ENCODE results near the gene TMEM229B.
A peak's percentile ranks its signal among the peaks of the same experiment; 100 is the strongest.

Gene TMEM229B

DNA sequence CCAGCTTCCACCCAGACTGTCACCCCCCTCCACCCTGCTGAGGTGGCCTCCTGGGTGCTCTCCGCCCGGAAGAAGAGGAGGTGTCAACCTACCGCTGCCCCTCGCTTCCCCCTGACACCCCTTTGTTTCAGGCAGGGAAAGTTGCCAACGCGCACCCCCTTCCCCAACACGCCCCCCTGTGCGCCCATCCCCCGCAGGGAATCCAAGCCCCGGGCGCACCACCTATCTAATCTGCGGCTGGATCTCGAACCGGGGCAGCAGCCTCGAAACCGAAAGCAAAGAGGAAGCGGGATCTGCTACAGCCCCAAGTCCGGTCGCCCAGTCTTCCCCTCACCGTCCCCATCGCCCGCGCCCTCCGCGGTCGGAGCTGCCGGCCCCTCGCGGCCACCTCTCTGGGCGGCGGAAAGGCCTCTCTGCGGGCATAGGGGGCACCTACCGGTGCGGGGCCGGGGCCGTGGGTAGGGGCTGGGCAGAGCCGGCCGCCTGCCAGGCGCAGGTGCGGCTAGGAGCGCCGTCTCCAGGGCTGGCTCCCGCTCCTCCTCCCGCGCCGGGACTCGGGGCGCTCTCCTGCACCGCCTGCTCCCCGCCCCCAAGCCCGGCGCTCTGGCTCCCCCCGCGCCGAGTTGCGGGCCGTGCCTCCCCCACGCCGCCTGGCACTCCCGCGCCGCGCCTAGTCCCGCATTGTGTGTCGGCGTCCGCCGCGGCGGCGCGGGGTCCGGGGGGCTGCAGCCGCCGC is 26.3 kb upstream of the TMEM229B start:
- peak; percentile 7 for DNase-seq

DNA sequence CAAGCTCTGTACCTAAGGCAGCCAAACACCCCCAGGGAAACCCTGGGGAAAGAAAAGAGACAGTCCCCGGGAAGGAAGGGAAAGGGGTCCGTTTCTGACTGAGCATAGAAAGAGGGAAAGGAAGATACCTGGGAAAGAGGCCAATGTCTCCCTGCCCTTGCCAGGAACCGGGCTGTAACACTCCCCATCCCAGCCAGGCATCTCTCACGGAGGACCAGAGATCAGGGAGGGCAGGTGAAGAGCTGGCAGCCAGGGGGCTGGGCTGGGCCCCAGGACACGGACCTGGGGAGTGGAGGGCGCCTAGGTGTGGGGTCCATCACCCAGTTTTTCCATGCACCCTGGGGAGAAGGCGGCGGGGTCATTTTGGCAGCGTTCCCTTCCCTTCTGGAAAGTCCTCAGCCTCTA is 25.7 kb upstream of the TMEM229B start:
- no peak for DNase-seq

GRCh38 chr14:67513631-67514108 is 25.1 kb upstream of the TMEM229B start:
- DNase-seq = no peak

- DNase-seq = no peak
Observed at GRCh38 chr14:67512463-67513310, 24.2 kb upstream of the TMEM229B start.

GRCh38 chr14:67510836-67511235 is 22.3 kb upstream of the TMEM229B start:
- DNase-seq = no peak

GRCh38 chr14:67510121-67510520 is 21.6 kb upstream of the TMEM229B start:
- DNase-seq = no peak

DNA sequence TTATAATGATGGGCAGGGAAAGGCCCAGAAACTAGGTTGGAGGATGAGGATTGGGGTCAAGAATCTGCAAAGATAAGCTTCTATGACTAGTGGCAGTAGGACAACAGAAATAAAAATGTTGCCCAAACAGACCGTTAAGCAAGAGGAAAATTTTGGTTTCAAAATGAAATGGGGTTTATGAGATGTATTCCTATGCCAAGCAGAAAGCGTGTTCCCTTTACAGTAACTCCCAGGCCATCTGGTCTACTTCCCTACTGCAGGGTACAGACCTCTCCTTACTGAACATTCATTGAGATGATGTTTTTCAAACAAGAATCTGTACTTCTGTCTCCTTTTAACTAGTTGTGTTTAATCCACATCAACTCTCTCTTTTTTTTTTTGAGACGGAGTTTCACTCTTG is 20.4 kb upstream of the TMEM229B start:
- no peak for DNase-seq

DNA sequence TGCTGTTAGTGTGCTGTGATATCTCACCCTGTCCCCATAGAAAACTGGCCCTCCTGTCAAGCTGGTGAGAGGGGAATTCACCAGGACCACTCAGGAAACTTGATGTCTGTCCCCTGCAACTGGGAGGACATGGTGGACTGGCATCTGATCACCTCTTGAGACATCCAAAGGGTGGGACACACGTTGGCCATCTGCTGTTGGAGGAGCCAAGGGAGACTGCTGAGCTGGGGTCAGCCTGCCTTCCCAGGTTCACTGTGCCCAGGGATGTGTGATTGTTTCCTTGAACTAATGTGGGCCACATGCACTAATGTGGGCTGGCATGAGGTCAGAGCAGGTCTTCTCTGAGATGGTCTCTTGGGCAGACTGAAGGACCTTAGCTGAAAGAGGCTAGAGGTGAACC is 16.7 kb upstream of the TMEM229B start:
- no peak for DNase-seq

- DNase-seq = no peak
Observed at GRCh38 chr14:67503331-67503730, 14.8 kb upstream of the TMEM229B start.

- no peak for DNase-seq
Observed at GRCh38 chr14:67502867-67503266, 14.3 kb upstream of the TMEM229B start.

GRCh38 chr14:67501670-67502069 is 13.1 kb upstream of the TMEM229B start:
- DNase-seq = no peak

DNA sequence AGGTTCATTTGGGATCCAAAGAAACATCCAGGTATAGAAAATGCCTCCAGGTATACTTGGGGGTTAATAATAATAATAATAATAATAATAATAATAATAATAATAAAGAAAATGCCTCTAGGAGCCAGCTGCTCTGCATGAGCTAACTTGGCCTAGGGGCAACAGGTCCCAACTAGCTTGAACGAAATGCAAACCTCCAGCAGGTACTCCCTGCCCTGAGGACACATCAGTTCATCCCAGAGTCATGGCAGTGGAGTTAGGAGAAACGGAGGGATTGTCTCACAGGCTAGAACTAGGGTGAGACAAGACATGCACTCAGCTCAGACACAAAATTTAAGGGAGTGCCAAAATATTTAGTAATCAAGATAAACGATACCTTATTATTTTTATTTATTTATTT is 12.5 kb upstream of the TMEM229B start:
- no peak for DNase-seq

DNA sequence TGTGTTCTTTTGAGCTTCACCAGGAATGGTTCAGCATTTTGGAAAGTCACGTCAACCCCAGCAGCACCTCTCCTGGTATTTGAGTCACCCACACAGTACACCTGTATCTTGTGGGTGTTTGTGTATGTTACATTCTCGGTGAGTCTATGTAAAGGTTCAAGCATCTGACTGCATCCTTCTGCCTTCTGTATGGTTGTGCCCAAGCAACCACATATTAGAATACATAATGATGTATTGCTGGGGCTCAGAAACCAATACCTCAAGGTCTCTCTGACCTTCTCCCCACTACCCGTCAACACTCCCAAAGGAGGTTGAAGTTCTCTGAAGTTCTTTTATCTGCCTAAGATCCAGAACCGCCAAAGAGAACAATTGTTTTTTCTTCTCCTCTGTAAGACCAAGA is 9.2 kb upstream of the TMEM229B start:
- no peak for DNase-seq

DNA sequence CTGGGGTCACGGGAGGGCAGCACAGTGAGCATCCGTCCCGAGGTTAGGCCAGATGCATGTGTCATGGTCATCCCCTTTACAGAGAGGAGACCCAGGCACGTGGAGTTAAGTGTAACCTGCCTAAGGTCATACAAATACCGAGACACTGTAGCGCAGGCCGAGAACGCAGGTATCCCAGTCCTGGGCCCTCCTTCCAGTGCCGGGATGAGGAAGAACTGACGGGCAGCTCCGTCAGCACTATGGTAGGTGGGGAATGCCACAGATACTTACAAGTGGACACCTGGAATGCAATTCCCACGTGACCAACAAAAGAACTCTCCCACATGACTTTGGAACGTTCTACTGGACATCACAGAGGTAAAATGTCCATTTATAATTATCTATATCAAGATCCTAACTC is 8.7 kb upstream of the TMEM229B start:
- DNase-seq = no peak

GRCh38 chr14:67495827-67496226 is 7.3 kb upstream of the TMEM229B start:
- DNase-seq = no peak

DNA sequence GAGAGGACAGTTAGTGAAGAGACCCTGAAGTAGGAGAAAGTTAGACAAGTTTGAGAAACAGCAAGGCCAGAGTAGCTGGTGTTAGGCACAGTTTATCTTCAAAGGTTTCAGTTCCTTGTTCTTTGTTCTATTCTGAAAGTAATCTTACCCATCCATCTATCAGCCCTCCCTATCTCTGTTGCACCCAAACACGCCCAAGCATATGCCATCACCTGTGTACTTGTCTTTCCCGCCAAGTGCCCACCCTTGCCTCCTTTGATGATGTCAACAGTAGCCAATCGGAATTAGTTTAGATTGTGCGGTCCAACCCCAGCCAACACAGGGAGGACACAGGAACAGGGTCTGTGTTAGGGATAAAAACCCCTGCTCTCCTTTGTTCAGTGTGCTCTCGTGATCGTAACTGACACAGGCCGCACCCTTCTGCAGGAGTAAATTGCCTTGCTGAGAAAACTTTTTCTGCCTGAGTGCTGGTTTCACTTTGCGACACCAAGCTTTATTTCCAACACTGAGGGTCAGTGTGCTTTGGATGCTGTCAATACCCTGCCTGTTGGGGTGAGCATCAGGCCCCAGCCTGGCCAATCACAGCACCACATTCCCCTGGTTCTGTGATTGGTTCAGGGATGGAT is 4.7 kb upstream of the TMEM229B start:
- DNase-seq = no peak

DNA sequence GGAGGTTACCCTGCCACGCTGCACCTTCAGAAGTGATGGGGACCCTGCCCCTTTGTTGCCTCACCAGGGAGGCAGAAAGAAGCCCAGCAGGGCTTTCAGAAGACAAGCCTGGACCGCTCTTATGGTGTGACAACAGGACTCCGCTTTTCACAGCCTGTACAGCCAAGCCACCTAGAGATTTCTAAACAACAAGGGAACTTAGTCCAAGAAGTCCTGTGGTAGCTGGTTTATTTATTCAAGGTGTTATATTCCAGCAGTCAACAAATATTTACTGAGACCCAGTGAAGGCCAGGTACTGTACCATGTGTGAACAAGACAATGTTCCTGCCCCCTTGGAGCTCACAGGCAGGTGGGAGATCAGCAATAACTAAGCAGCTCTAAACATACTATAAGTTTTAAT is 4.0 kb upstream of the TMEM229B start:
- DNase-seq = no peak

DNA sequence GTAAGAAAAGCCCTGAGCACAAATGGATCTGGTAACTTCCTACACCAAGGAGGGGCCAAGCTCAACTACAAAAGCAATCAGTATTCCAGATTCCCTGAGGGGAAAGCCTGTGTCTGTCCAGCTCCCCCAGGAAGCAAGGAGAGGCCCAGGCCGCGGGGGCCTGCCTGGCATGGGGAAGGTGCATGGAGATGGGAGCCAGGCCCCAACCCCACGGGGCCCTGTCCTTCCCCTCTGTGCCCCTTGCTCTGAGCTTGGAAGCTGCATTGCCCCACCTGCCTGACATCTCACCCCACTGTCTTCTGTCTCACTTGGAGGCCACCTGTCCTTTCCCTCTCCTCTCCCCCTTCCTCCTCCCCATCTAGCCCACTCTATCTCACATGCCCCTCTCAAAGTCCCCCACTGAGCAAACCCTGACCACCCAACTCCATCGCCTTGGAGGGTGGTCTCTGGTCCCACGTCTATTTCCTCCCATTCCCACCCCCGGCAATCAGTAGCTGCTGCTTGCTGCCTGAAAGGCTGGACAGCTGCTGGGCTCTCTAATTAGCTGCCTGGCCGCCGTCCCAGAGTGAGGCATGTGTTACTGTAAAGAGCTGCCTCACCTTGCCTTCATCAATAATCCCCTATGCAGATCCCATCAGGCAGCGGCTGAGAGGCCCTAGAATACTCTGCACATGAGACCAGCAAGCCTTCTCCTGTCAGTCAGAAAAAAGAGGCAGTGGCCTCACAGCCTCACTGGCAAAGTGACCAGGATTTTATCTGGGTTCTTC is 3.4 kb upstream of the TMEM229B start:
- DNase-seq = peak; percentile 32

DNA sequence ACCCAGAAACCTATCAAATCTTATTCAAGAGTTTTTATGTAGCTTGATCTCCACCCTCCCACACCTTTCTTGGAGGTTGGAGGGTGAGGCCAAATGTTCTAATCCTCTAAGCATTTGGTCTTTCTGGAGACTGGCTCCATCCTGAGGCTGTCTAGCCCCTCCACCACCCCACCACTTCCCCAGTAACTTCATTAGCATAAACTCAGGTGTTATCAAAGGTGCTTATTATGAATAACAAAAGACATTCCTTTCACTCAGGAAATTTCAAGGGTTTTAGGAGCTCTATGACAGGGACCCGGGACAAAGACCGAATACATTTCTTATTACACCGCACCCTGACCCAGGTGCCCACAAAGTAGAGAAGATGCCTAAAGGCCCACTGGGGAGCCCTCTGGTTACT is 2.8 kb upstream of the TMEM229B start:
- DNase-seq = no peak

GRCh38 chr14:67490196-67490595 is 1.7 kb upstream of the TMEM229B start:
- no peak for DNase-seq

- no peak for DNase-seq
Observed at GRCh38 chr14:67487332-67487731, 1.2 kb downstream of the TMEM229B start.

DNA sequence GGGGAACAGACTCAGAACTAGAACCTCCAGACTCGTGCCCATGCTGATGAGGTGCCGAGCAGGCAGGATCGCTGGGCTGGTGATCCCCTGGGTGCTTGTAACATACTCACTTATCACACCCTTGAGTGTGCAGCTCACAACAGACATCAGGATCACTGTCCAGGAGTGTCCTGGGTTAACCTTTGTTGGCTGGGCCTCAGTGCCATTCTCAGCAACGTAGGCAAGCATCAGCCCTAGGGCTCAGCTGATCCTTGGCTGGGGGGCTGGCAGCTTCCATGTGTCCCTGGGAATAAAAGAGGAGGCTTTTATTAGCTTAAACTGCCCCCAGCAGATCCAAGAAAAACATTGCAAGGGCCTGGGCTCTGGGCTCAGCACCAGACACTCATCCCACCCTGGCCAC is 1.6 kb downstream of the TMEM229B start:
- no peak for DNase-seq

DNA sequence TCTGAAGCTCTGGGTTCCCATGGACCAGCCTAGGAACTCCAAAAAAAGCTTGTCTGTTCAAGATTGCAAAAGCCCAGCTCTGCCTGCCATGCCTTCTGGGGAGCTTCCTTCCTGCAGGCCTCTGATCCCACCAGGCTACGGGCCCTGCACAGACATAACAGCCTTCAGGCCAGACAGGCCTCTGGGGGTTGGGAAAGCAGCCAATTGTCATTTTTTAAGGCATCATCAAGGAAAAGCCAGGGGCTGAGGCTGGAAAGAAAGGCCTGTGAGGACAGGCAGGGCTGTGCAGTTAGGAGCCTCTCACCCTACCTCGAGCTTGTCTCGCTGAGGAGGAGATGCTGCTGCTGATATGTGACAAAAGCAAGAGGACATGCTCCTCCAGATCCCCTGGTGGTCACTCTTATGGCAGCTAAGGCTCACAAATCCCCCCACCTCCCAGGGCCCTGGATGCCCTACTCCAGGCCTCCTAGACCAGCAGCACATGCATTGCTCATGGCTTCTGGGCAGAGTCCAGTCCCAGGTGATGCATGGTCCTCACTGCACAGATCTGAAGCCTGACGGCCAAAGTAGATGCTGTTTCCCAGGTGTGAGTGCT is 2.9 kb downstream of the TMEM229B start:
- no peak for DNase-seq
